Fibroblast of peridontal ligament (primary cell): ENCODE results near the gene URB1.
"Not testable (repeated sequence)": the region's sequence is repeated elsewhere in the genome, so short reads cannot be mapped to it uniquely, and the experiment has no call there.

ENCODE experiments used
- DNase-seq: peaks from one replicate; pipeline ENCODE4 v3.0.0-alpha.2; 2010; ENCODE audit errors: extremely low read depth

Gene URB1

DNA sequence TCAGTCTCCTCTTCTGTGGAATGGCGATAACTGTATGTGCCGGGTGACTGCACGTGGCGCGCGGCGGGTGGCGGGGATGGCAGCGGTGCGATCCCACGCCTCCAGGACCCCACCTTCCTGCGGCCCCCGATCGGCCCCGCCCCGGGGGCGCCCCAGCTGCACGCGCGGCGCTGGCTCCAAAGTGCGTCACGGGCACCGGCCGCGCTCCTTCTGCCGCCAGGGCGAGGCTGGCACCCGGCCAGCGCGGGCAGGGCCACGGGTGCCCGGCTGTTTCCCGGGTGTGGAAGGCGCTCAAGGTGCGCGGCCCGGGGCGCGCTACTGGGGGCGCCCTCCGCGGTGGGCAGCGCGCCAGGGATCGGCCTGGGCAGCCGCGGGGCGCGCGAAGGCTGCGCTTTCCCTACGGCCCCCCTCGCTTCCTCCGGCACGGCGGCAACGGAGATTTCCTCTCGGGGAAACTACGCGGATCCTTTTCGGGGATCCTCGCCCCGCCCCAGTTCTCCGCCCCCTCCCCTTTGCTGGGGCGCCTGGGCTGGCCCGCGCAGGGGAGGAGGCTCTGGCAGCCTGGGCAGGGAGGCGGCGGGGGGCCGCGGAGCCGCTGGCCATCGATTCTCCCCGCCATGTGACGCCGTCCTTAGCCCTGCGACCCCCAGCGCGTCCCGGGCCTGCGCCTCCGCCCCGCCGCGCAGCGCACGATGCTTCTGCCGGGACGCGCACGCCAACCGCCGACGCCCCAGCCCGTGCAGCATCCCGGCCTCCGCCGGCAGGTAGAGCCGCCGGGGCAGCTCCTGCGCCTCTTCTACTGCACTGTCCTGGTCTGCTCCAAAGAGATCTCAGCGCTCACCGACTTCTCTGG is 19.6 kb upstream of the URB1 start, which contains the start of gene EVA1C:
TSS of gene EVA1C (plus strand) at position 545 of the 853 bp plus-strand sequence. CDS start at position 693, 148 bp downstream.
- DNase-seq: peak; percentile 38

DNA sequence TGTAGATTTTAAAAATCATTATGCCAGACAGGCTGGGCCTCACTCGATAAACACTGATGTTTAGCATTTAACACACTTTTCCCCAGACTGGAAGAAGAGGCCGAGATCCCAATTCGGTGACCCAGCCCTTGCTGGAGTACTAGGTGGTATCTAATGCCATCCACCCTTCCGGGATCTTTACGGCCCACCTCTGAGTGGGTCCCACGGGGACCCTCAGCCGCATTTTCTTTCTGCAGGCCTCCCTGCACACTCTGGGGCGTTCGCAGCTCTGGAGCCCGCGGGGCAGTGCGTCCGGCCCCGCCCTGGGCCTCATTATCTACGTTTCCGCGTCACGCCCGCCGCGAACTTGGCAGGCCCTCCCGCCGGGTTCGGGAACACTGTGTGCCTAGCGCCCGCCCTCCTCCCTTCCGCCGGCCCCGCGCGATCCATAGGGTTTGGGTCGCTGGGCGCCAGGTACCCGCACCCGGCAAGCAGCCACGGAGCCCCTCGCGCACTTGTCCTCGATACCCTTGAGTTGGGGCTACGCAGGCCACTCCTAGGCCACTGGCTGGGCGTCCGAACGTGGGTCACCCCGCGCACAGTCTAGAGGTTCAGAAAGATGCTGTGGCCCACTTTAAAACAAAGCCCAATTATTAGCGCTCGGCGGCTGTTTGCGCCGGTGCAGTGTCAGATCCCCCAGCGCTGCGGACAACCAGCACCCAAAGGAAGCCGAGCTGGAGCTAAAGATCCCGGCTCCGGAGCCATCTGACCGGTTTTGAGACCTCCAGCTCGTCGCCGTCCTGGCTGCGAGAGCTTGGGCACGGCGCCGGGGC is 18.7 kb upstream of the URB1 start:
- peak; percentile 72 for DNase-seq

DNA sequence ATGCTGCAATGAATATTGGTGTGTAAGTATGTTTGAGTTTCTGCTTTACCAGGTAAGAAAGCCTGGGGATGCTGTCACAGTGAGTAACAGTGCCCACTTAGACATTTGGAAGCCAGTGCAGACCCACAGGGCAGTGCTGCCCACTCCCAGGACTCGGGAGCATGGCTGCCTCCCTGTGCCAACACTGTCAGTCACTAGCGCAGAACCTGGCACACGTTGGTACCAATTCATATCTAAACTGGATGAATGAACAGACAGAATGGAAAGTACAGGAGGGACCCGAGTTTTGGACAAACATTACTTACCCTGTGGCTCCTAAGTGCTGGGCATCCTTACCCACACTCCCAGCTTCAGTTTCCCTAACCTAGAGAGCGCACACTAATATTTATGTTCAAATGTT is 18.1 kb upstream of the URB1 start:
- no peak for DNase-seq

DNA sequence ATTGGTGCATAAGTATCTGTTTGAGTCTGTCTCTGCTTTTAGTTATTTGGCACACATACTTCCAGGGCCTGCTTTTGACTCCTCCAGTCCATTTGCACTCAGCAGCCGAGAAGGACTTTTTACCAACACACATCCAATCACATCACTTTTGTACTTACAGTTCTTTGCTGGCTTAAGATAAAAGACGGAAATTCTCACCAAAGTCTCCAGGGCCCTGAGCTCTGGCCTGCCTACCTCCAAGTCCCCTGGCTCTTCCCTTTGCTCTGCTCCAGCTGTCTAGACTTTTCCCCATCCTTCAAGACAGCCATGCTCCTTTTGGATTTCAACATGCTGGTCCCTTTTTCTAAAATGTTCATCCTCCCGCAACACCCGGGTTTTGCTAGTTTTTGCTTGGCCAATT is 17.5 kb upstream of the URB1 start:
- no peak for DNase-seq

DNA sequence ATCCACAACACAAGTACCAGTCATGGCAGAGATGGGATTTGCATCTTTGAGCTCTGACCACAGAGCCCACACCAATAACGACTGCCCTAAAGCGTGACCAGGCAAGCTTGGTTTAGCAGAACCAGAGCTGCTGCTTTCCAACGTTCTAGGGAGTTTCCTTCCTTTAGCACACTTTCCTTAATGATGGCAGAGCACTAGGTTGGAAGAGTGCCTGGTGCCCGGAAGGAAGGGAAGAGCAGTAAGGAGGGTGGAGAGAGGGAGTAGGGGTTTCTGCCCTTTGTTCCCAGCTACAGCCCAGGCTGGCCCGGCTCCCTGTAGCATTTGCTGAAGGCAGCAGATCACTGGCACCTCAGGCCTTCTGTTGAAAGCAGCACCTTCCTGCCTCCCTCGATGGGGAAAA is 13.6 kb upstream of the URB1 start:
- DNase-seq: no peak

DNA sequence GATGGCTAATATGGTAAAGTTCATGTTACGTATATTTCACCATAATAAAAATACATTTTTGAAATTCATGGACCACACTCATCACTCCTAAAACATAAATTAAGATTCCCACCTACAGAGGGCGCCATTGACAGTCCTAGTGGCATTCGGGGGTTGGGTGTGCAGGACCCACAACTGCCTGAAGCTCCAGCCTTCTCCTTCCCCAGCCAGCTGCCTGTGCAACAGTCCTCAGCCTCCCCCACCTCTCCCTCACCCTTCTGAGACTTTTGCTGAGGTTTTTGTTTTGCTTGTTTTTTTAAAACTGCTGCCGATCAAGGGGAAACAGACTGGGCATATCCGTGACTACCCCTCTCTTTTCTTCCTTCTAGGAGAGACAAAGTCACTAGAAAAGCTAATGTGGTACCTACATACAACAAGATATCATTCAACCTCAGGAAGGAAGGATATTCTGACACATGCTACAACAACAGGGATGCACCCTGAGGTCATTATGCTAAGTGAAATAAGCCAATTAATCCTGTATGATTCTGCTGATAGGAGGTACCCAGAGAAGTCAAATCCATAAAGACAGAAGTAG is 10.5 kb upstream of the URB1 start:
- peak; percentile 85 for DNase-seq

DNA sequence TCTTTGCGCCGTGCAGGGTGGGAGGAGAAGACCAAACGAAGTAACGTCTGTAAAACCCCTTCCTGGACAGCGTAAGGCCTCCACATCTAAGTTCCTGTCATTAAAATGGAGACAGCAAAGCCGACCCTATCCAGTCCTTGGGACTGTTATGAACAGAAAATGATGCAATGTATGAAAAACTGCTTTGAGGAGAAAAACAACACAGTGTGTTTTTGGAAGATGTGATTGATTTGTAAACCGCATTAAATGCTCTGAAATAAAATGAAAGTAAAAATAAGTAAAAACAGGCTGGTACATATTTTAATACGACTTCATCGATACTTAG is 827 bp upstream of the URB1 start:
- no peak for DNase-seq

DNA sequence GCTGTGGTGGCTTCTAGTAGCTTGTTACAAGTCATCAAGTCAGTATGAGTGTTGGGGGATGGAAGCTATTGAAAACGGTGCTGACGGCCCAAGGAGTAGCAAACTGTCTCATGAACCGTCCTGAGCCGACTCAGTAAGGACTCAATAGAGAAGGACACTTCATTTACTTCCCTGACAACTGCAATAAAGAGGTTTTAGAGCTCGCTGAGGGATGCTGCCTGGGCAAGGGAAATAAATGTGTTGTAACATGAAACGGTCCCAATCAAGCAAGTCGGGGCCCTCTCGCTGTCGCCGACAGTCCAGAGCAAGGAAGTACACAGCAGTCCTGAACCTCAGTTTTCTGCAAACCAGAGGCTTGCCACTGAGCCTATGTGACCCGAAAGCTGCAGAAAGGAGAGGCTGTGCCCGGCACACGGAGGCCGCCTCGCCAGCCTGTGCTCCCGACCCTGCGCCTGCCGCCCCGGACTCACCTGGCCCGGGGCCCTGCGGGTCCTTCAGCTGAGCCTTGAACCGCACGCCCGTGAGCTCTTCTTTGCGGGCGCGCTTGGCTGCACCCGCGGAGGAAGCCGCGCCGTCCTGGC is 423 bp downstream of the URB1 start:
- no peak for DNase-seq

DNA sequence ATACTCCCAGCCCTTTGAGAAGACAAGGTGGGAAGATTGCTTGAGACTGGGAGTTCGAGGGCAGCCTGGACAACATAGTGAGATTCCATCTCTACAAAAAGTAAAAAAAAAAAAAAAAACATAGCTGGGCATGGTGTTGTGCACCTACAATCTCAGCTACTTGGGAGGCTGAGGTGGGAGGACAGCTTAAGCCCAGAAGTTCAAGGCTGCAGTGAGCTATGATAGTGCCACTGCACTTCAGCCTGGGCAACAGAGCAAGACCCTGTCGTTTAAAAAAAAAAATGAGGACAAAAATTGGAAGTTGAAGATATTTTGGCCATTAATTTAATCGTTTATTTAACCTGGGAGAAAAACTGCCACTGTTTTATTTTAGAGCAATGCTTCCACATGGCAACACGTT is 1.1 kb downstream of the URB1 start:
- no peak for DNase-seq

DNA sequence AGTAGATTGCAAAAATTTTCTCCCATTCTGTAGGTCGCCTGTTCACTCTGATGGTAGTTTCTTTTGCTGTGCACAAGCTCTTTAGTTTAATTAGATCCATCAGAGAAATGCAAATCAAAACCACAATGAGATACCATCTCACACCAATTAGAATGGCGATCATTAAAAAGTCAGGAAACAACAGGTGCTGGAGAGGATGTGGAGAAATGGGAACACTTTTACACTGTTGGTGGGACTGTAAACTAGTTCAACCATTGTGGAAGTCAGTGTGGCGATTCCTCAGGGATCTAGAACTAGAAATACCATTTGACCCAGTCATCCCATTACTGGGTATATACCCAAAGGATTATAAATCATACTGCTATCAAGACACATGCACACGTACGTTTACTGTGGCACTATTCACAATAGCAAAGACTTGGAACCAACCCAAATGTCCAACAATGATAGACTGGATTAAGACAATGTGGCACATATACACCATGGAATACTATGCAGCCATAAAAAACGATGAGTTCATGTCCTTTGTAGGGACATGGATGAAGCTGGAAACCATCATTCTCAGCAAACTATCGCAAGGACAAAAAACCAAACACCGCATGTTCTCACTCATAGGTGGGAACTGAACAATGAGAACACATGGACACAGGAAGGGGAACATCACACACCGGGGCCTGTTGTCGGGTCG is 2.1 kb downstream of the URB1 start:
- DNase-seq: not testable (repeated sequence)

DNA sequence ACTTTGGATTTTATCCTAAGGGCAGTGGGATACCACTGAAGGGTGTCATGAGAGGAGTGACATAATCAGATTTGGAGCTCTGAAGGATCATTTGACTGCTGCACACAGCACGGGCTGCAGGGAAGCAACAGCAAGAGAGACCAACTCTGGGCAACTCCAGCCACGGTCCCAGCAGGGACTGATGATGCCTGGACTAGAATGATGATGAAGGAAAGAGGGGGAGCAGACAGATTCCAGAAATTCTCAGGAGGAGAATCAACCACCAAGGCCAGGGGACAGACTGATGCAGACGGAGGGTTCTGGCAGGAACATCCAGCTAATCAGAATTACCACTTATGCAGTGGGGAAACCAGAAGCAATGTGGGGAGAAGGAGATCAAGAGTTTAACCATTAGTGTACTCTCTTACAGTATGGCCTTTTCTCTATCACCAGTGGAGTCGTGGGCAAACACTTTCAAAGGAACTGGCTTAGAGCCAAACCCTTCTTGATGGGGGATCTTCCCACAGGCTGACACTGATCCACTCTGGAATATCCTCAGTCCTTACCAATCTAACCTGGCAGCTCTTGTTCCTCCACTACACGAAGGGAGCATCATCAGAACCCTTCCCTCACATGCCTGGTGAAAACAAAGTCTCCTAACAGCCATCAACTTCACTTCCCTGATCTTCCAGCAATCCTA is 3.3 kb downstream of the URB1 start:
- peak; percentile 75 for DNase-seq

DNA sequence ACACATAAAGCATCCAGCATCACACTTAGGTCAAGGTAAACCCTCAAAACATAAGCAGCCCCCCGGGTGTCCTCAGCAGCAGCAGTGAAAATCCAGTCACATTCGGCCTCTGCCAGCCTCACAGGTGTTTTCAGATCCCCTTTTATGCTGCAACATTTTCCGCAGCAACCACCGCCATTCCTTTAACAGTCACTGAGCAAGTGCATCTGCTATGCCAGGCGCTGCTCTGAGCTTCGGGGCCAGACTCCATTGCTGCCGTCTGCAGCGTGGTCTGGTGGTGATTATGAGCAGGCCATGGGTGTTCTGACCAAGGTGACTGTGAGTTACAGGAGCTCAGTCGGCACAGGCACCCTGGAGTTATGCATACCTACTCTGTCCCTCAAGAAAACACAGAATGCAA is 4.5 kb downstream of the URB1 start:
- DNase-seq: no peak

DNA sequence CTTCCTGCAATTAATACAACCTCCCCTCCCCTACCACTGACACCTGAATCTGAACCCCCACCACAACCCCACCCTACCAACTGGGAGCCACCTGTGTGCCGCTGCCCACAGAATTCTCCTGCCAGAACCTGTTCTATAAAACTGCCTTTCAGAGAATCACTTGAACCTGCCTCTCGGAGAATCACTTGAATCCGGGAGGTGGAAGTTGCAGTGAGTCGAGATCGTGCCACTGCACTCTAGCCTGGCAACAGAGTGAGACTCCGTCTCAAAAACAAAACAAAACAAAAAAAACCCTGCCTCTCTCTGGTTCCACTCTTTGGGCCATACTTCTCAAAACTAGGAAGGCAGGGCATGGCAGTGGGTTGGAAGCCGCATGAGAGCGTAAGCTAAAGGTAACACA is 5.7 kb downstream of the URB1 start:
- no peak for DNase-seq

DNA sequence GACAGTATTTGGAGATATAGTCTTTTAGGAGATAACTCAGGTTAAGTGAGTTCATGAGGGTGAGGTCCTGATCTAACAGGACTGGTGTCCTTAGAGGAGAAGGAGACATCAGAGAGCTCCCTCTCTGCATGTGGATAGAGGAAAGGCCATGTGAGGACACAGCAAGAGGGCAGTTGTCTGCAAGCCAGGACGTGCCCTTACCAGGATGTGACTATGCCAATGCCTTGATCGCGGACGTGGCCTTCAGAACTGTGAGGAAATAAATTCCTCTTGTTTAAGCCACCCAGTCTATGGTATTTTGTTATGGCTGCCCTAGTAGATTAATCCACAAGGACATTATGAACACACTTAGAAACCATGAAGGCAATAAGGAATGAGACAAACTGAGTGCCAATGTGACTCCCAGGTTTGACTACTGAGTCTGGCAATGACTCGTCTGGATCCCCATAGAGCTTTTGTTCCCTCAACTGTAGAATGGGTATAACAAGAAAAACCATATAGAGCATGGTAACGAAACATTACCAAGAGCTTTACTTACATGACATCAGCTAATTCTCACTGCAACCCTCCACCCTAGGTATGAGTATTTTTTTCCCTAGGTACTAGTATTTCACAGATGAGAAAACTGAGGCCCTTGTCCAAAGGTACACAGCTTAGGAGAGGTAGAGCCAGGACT is 6.5 kb downstream of the URB1 start:
- DNase-seq: no peak

DNA sequence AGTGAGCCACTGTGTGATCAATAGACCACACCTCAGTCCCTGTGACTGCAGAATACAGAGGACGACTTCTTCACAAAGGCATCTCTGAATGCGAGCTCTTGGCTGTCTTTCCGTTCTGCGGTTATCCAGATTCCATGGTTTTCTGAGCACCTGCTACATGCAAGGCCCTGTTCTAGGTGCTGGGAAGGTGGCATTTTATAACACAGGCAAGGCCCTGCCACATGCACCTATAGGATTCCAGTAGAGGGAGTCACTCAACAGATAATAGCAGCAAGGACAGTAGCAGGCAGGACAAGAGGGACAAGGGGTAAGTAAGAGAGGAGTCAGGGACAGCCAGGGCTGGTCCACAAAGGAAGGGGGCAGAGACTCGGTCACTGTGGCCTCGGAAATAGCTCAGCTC is 9.0 kb downstream of the URB1 start:
- DNase-seq: no peak

DNA sequence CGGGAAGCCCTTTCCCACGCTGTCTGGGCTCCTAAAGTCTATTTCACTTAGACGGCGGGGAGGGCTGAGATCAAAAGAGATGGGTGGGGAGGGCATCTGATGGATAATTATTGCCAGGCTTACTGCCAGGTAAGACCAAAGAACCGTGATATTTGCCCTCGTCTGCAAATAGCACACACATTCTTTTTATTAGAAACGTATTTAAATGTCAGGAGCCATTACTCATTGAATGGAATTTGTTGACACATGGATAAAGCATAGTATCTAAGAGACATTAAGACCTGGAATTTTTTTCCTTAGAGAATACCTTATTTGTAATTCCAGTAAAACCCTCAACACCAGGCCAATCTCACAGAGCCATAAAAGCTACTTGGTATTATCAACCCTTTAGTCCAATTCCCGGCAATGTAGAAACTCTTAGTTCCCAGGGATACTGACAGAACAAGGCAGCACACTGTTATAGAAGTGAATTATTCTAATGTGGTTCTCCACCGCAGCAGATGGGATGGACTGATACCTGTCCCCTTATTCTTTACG is 10.6 kb downstream of the URB1 start:
- peak; percentile 64 for DNase-seq

DNA sequence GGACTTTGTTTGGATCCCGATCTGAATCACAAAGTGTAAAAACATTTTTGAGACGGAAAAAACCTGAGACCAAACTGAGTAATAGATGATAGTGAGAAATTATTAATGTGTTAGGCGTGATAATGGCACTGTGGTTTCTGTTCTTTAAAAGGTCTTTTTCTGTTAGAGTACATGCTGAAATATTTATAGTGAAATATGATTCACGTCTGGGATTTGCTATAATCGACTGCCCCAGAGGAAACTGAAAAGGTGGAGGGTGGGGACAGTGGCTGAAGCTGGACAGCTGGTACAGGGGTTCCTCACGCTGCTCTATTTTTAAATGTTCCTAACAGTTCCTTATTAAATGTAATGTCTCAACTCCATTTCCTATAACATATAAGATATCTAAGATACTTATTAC is 11.2 kb downstream of the URB1 start:
- no peak for DNase-seq

DNA sequence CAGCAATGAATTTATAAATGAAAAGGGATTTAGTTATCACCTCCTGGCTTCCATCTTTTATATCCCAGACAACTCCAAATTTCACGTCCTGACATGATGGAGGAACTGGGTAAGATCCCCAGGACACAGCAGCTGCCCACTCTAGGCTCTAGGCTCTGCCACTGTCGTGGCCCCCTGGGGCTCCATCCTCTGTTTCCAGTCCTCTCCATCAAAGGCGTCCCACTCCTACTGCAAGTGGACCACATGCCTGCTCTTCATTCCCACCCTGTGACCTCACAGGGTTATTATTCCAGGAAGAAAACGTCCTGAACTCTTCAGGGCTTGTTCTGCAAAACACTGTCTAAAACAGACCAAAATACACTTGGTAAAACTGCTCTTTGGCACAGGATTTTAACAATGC is 11.9 kb downstream of the URB1 start:
- no peak for DNase-seq

DNA sequence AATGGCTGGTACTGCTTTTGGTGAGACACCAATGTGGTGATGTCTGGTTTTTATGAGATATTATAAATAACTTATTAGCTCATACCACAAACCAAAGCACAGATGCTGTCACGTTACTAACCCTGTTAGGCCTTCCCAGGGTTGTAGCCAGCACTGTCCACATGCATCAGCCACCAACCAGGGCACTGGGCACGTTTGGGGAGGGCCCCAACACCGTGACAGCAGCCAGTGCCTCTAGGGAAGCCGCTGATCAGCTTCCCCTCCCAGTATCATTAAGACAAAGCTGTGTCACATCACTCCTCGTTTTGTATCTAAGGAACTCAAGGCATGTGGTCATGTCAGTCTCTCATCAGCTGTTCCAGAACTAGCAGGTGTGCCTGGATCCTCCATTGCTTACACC is 13.9 kb downstream of the URB1 start:
- DNase-seq: peak; percentile 10

DNA sequence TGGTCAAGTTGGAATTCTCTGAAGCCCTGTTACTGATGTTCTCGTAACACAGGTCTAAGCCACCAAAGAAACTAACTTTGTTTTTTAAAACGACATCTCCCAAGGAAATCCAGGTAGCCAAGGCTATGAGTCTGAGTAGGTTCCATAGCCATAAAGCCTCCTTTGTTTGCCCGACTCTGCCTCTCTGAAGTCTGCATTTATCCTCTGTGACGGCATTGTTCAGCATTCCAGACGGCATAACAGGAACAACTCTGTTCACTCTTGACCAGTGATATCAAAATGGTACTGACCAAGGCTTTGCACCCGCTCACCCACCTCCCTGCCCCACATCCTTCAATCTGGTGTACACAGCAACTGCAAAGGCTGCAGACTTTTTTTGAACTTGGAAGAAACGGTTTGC is 14.8 kb downstream of the URB1 start:
- DNase-seq: no peak
